Chondrocyte (in vitro differentiated cells): ENCODE measurements around the gene NECTIN4. TPM values are rescaled to one million over a fixed set of nuclear protein-coding genes. Genes with fewer than 3 reads are reported as not detected.

Experiments used
- DNase-seq: peaks from one replicate; pipeline ENCODE4 v3.0.0; 2021; ENCODE audit warnings: mixed read lengths, low spot score
- H3K27ac Mint-ChIP-seq: one replicate; pipeline ENCODE4 v1.8.0; 2021; ENCODE audit warnings: mild to moderate bottlenecking, moderate library complexity, mixed read lengths; ENCODE audit not compliant: unreplicated experiment
- H3K27me3 Mint-ChIP-seq: 2 replicates; pipeline ENCODE4 v1.8.0; 2021; ENCODE audit warnings: low read depth, mixed read lengths
- H3K36me3 Mint-ChIP-seq: 2 replicates; pipeline ENCODE4 v1.8.0; 2021; ENCODE audit warnings: low read depth, mixed read lengths
- H3K4me1 Mint-ChIP-seq: 2 replicates; pipeline ENCODE4 v1.8.0; 2021; ENCODE audit warnings: low read depth, mild to moderate bottlenecking, mixed read lengths
- H3K4me3 Mint-ChIP-seq: one replicate; pipeline ENCODE4 v1.8.0; 2021; ENCODE audit warnings: mild to moderate bottlenecking, moderate library complexity, mixed read lengths; ENCODE audit not compliant: unreplicated experiment
- H3K9me3 Mint-ChIP-seq: 2 replicates; pipeline ENCODE4 v1.8.0; 2021; ENCODE audit warnings: low read depth, mixed read lengths
- total RNA-seq: library from RNA; stranded (reverse); gene quantifications from 3 replicates; pipeline ENCODE4 v1.2.1, GENCODE V29; 2021
- TF ChIP-seq, protein P1 (sequence below): fragments of 200-600 bp; sonication (generic); IDR thresholded peaks from 2 replicates; pipeline ENCODE4 v1.5.0; 2021; ENCODE audit warnings: antibody characterized with exemption, mild to moderate bottlenecking, moderate library complexity

Gene NECTIN4
- total RNA-seq, 1 donor from 2014 or later, result 0.12 TPM

DNA sequence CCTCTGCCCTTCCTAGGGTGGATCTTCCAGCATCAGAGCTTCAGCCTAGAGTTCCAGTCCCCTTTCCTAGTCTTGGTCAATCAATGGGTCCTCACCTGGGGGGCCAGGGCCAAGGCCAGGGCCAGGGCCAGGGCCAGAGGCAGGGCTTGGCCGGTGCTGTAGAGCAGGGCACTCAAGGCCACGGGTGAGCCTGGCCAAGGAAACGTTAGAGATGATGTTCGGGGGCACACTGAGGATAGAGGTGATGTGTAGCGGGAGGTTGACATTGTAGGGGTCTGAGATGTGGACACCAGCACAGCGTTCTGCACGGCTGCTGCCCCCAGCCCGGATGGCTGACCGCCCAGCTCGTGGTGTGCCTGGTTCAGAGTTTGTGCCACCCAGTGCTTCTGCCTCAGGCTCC lies 38.1 kb downstream of the NECTIN4 start:
- no peak for DNase-seq
- H3K36me3 Mint-ChIP-seq, result peaks cover 9% of the 10 kb centered on the region
- TF ChIP-seq, protein P1, sequence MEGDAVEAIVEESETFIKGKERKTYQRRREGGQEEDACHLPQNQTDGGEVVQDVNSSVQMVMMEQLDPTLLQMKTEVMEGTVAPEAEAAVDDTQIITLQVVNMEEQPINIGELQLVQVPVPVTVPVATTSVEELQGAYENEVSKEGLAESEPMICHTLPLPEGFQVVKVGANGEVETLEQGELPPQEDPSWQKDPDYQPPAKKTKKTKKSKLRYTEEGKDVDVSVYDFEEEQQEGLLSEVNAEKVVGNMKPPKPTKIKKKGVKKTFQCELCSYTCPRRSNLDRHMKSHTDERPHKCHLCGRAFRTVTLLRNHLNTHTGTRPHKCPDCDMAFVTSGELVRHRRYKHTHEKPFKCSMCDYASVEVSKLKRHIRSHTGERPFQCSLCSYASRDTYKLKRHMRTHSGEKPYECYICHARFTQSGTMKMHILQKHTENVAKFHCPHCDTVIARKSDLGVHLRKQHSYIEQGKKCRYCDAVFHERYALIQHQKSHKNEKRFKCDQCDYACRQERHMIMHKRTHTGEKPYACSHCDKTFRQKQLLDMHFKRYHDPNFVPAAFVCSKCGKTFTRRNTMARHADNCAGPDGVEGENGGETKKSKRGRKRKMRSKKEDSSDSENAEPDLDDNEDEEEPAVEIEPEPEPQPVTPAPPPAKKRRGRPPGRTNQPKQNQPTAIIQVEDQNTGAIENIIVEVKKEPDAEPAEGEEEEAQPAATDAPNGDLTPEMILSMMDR, result no peak
- H3K4me3 Mint-ChIP-seq, result no peak overlapping the region
- H3K27me3 Mint-ChIP-seq, result no peaks in the 10 kb centered on the region
- H3K27ac Mint-ChIP-seq, result no peak overlapping the region
- H3K9me3 Mint-ChIP-seq, result peaks cover 25% of the 10 kb centered on the region
- peaks cover 7% of the 10 kb centered on the region for H3K4me1 Mint-ChIP-seq

DNA sequence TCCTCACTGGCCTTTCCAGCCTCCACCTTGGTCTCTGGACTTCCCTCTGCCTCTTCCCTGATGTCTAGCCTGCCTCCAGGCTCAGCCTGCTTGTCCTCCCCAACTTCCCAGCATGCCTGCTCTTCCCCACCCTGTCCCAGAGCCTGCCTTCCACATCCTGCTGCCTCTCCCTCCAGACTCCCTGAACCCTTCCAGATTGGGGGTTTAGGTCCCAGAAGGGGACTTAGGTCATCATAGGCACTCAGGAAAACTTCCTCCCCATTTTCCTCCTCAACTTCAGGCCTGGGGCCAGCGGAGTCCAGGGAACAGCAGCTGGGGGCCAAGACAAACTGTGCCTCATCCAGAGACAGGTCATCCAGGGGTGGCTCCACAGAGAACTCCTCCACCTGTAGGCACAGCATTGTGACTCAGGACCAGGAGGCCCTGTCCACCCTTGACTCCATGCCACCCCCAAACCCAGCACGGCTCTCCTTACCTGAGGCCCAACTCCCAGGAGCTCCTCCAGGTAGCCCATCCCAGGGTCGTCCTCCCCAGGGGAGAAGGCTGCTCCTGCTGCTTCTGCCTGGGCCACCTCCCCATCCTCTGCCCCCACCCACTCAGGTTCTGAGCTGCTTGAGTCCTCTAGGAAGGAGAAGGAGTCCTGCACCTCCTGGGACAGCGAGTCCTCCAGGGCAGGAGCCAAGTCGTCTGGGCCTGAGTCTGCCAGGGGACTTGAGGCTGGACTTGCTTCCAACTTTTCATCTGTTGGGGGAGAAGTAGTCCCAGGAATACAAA lies 40.2 kb downstream of the NECTIN4 start:
- H3K27me3 Mint-ChIP-seq, result no peaks in the 10 kb centered on the region
- peaks cover 9% of the 10 kb centered on the region for H3K36me3 Mint-ChIP-seq
- H3K27ac Mint-ChIP-seq, result no peak overlapping the region
- H3K9me3 Mint-ChIP-seq, result peaks cover 25% of the 10 kb centered on the region
- no peak overlapping the region for H3K4me3 Mint-ChIP-seq
- H3K4me1 Mint-ChIP-seq, result peaks cover 20% of the 10 kb centered on the region
- no peak for DNase-seq
- TF ChIP-seq, protein P1, result no peak

DNA sequence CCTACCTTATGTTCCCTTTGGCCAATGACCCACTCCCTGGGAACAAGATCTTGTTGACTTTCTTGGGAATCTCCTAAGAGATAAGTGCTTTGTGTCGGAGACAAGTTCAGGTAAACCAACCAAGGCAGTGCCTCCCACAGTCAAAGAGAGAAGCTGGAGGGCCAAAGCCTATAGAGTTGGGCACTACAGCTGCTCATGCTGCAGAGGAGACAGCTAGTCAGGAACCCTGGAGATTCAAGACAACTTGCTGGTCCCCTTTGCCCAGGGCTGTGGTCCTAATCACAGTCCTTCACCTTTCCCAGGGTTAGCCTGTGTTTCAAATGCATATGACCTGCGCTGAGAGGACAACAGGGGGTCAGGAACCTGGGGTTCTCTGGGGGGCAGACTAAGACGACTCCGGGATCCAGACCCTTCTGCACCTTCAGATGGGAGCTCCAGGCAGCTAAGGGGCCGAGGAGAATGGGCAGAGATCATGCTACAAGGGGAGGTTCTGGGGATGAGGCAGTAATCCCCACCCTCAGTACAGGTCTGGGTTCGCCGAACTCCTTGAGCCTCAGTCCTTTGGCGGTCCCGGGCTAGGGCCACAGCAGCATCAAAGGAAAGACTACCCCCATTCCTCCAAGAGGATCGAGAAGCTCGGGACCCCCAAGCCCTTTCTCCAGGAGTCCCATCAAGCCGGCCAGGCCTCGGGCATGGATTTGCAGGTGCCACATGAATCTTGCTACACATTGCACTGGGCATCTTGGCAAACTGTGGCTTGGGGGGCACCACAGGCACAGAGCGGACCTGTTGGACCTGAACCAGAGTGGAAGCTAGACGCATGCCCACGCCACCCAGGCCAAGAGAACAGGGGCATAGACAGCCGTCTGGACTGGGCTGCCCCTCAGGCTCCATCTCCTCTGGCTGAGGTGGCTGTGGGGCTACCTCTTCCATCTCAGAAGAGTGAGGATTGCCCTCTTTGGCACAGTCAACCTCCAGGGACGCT lies 41.6 kb downstream of the NECTIN4 start:
- peaks cover 25% of the 10 kb centered on the region for H3K9me3 Mint-ChIP-seq
- H3K36me3 Mint-ChIP-seq, result peaks cover 11% of the 10 kb centered on the region
- no peaks in the 10 kb centered on the region for H3K27me3 Mint-ChIP-seq
- peaks cover 22% of the 10 kb centered on the region for H3K4me1 Mint-ChIP-seq
- no peak overlapping the region for H3K27ac Mint-ChIP-seq
- DNase-seq, result no peak
- TF ChIP-seq, protein P1, result no peak
- no peak overlapping the region for H3K4me3 Mint-ChIP-seq

DNA sequence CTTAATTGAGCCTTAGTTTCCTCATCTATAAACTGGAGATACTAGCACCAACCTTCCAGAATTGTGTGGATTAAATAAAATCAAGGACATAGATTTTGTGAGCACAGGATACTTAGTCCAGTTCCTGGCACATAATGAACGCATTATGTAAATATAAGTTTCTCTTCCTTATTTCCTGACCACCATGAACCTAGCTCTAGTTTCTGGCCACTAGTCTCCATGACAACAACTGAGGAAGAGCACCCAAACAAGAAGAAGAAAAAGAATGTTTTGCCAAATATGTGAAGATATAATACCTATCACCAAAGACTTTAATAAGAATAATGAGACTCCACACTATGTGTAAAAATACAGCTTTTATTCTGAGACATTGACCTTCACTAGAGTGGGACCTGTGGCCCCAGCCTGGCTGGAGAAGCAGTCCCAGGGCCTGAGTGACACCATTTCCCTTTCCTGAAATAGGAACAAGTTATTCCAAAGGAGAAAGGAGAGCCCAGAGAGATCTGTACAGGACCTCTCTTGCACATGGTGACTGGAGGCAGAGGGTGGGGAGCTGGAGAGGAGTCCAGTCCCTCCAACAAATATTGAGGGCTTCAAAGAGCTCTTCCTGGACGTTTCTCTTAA lies 42.6 kb downstream of the NECTIN4 start:
- TF ChIP-seq, protein P1, result no peak
- Mint-ChIP-seq H3K4me3 (peak overlapping the region; percentile 93), H3K27ac (peak overlapping the region; percentile 100), H3K27me3 (no peaks in the 10 kb centered on the region), H3K36me3 (peaks cover 17% of the 10 kb centered on the region), H3K4me1 (peaks cover 22% of the 10 kb centered on the region), H3K9me3 (peaks cover 25% of the 10 kb centered on the region)
- no peak for DNase-seq
